ENCODE results near the gene TESMIN.

Gene TESMIN

GRCh38 chr11:68756171-68756766, 4.9 kb upstream of the TESMIN start:
- no peak overlapping the region for H3K4me3 ChIP-seq (ENCODE audit: low read depth, low read length)
- no peak for DNase-seq (ENCODE audit: low read depth)
- no peak for TF ChIP-seq CTCF (IDR thresholded peaks at IDR 0.05; ENCODE audit: insufficient read depth, low read depth, low read length, missing control alignments)

- no peak for TF ChIP-seq CTCF (IDR thresholded peaks at IDR 0.05; ENCODE audit: insufficient read depth, low read depth, low read length, missing control alignments)
- no peak for DNase-seq (ENCODE audit: low read depth)
- no peak overlapping the region for H3K4me3 ChIP-seq (ENCODE audit: low read depth, low read length)
Measured at GRCh38 chr11:68753300-68753699, 2.0 kb upstream of the TESMIN start.

- H3K4me3 ChIP-seq (ENCODE audit: low read depth, low read length): no peak overlapping the region; the same call in 1 of the 2 replicates
- no peak for DNase-seq (ENCODE audit: low read depth)
- no peak for TF ChIP-seq CTCF (IDR thresholded peaks at IDR 0.05; ENCODE audit: insufficient read depth, low read depth, low read length, missing control alignments)
Measured at GRCh38 chr11:68751004-68751325, 355 bp downstream of the TESMIN start.

GRCh38 chr11:68750195-68751003, 921 bp downstream of the TESMIN start:
- H3K4me3 ChIP-seq (ENCODE audit: low read depth, low read length): no peak overlapping the region
- TF ChIP-seq CTCF (IDR thresholded peaks at IDR 0.05; ENCODE audit: insufficient read depth, low read depth, low read length, missing control alignments): no peak
- no peak for DNase-seq (ENCODE audit: low read depth)

- no peak overlapping the region for H3K4me3 ChIP-seq (ENCODE audit: low read depth, low read length)
- DNase-seq (ENCODE audit: low read depth): no peak
- no peak for TF ChIP-seq CTCF (IDR thresholded peaks at IDR 0.05; ENCODE audit: insufficient read depth, low read depth, low read length, missing control alignments)
Measured at GRCh38 chr11:68749229-68750123, 1.8 kb downstream of the TESMIN start.

GRCh38 chr11:68748061-68748460, 3.3 kb downstream of the TESMIN start:
- DNase-seq (ENCODE audit: low read depth): no peak
- TF ChIP-seq CTCF (IDR thresholded peaks at IDR 0.05; ENCODE audit: insufficient read depth, low read depth, low read length, missing control alignments): no peak
- H3K4me3 ChIP-seq (ENCODE audit: low read depth, low read length): no peak overlapping the region
